ENCODE data around the gene SIRT5.

- TF ChIP-seq CTCF (IDR thresholded peaks at IDR 0.05): no peak
- TF ChIP-seq POLR2A (IDR thresholded peaks at IDR 0.05): no peak
Measured at GRCh38 chr6:13638014-13638413, 63.6 kb downstream of the SIRT5 start.

Measured in uterus (tissue), 2 donors.